CD4-positive, alpha-beta T cell treated with Interleukin-1 beta for 1 hour (primary cell): ENCODE results near the gene DSG4.

Experiments used
- DNase-seq, 2 donors: peaks; one replicate each; pipeline ENCODE4 v3.0.0-alpha.2; 2020 to 2022

Gene DSG4

DNA sequence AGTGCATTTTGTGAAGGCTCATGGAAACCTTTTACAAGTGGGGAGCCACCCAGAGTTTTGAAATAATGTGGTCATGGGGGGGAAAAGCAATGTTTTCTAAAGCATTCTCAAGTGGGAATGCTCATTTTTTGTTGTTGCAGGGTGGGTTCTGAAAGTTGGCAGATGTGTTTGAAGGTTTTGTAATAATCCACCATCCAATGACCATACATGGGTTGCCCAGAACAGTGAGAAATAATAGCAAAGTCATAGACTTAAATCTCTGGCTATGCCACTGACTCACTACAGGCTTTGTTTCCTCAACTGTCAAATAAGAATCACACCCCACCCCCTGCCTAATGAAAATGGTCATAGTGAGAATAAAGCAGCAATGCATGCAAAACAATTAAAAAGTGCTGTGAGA is 73.8 kb downstream of the DSG4 start:
- no peak for DNase-seq

DNA sequence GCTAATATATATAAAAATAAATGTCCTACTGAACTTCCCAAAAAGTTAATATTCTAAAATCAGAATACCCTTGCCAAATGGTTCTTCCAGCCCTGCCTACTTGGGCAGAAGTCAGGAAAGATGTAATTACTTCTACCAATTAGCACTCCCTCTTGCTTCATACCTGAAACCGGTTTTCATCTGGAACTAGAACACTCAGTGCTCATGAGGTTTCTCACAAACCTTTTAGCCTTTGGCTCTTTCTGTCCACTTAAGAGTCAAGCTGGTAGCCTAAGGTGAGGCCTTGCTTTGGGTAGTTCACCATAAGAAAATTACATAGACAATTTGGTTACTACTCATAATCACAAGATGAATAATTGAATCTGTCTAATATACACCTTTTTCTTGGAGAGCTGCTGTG is 75.0 kb downstream of the DSG4 start:
- DNase-seq: no peak

DNA sequence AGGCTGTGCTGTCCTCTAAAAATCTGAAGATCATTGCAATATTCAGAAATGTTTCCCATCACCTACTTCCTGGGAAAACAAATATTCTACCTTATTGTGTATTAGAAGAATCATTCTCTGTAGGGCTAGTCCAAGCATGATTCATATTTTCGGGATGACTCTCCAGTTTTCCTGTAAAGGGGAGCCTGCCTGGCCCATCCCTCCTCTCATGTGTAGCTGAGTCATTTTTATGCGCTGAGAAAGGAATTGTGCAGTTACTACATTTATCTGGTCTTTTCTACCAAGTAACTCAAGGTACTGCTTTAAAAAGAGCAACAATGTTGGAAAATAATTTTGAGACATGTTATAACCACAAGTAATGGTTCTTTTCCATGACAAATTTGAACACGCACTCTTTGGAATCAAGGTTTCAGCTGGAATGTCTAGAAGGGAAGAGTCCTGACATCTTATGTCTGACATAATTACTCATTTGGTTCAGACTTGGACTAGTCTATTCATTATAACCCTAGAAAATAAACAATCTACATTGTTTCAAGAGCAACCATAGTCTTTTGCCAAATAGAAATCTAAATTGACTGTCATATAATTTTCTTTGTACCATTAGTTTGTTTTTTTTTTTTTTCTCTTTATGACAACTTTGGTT is 77.6 kb downstream of the DSG4 start:
- DNase-seq: no peak
